Pancreas (tissue), 10 donors: ENCODE data around the gene ZBTB8OS. TPM values are rescaled to one million over a fixed set of nuclear protein-coding genes. Genes with fewer than 3 reads are reported as not detected.

Experiments used
- ATAC-seq, 4 donors: fragments of 200-7000 bp; cut with Tn5 transposase; one replicate each; pipeline versions ENCODE4 v1.8.0 to v1.9.1; 2020; ENCODE audit warnings: mild to moderate bottlenecking in 4 of 4, moderate library complexity in 4 of 4
- DNase-seq, 6 donors: peaks; one replicate each; pipeline ENCODE4 v3.0.0-alpha.2; 2020
- FAIRE-seq: peaks from 2 replicates; lab custom pipeline; 2012; peaks lifted over from hg19 to GRCh38; lab: Jason Lieb, UNC
- H3K27ac ChIP-seq, 4 donors: fragments of 200-600 bp; sonication (generic); 1 replicate in 3 of 4; 2 replicates in 1 of 4; pipeline versions ENCODE4 v1.5.0 to v1.8.0; 2020
- H3K27me3 ChIP-seq, 4 donors: fragments of 200-600 bp; one replicate each; pipeline ENCODE4 v1.8.0; 2021
- H3K36me3 ChIP-seq, 3 donors: fragments of 200-600 bp; sonication (generic) in 1 of 3; one replicate each; pipeline versions ENCODE4 v1.5.0 to v1.8.0; 2020 to 2021
- H3K4me1 ChIP-seq, 3 donors: fragments of 200-600 bp; one replicate each; pipeline ENCODE4 v1.8.0; 2021
- H3K4me3 ChIP-seq, 4 donors: fragments of 200-600 bp; sonication (generic) in 2 of 4; one replicate each; pipeline versions ENCODE4 v1.5.0 to v1.8.0; 2020 to 2021
- H3K9me3 ChIP-seq, 4 donors: fragments of 200-600 bp; one replicate each; pipeline ENCODE4 v1.8.0; 2021
- WGBS, 2 donors: extraction: QIAGEN DNeasy Blood & Tissue Kit; methylation state at CpG; one replicate each; pipeline ENCODE4 v1.1.7; 2013; 5-methylcytosine and 5-hydroxymethylcytosine counted together
- intact Hi-C, 3 donors: fragments of 100-400 bp; cut with DNase I; formaldehyde crosslinking; loops; one replicate each; pipeline versions ENCODE4 v1.11.1 to v1.14.2; 2022
- polyA plus RNA-seq, 2 donors: library from polyadenylated mRNA; stranded (reverse); fragments of 200-250 nt; gene quantifications; one replicate each; pipeline ENCODE4 v1.2.3, GENCODE V29; 2013
- total RNA-seq, 6 donors: library from RNA; stranded (reverse); fragmentation: NEBNext Ultra II Directional in 4 of 6; extraction: Animal tissue kit (Norgen Biotek cat#: 25700) in 4 of 6; gene quantifications; one replicate each; pipeline versions ENCODE4 v1.2.1 to v1.2.4, GENCODE V29; 2021 to 2023
- TF ChIP-seq, protein P1 (sequence below), 4 donors: fragments of 200-600 bp; sonication (generic) in 3 of 4; IDR thresholded peaks; one replicate each; pipeline versions ENCODE4 v1.5.0 to v1.8.0; 2021; ENCODE audit warnings: antibody characterized with exemption in 4 of 4
- donor health status: healthy with polysubstance abuse.
- donor health status: DM: no; HTN: no; CAD: no; lungs with moderate emphysema.
- donor health status: DM: no; HTN: no; CAD: no.
- donor health status: control.
- donor health status: control.
- donor health status: Bipolar disorder and iron deficiency.
- donor health status: DM: yes; HTN: yes; CAD: no.
- donor health status: DM: no; HTN: no; CAD: no.
- donor health status: DM: no; HTN: no; CAD: no.
- donor health status: DM: yes; HTN: yes; CAD: no.

The ZBTB8OS gene
- total and polyA plus RNA-seq, 8 donors = 11.6 to 37.0 (median 18.3) TPM

DNA sequence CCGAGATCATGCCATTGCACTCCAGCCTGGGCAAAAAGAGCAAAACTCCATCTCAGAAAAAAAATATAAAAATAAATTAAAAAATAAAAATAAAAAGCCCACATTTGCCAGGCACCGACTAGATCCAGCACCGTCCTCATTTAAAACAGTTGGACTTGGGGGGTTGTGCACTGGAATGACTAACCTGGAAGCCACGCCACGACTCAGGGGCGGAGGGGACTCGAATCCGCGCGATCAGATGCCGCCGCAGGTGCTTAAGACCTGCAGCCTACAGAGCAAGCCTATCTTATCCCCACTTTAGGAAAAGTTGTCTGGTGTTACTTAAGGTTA, 38.5 kb downstream of the ZBTB8OS start:
- no peak for DNase-seq
- Histone ChIP-seq H3K4me3 (peak overlapping the region; percentile 11 to 50 (median 32)), H3K9me3 (no peaks in the 10 kb centered on the region), H3K4me1 (no peaks in the 10 kb centered on the region), H3K36me3 (no peaks in the 10 kb centered on the region), H3K27ac (no peak overlapping the region), H3K27me3 (no peaks in the 10 kb centered on the region)
- no peak for ATAC-seq
- FAIRE-seq = no peak
- WGBS, 2 donors = 7 to 8% methylated on average over 12 of the region's 12 CpGs
- intact Hi-C loops = no loop called here
- TF ChIP-seq, protein P1, sequence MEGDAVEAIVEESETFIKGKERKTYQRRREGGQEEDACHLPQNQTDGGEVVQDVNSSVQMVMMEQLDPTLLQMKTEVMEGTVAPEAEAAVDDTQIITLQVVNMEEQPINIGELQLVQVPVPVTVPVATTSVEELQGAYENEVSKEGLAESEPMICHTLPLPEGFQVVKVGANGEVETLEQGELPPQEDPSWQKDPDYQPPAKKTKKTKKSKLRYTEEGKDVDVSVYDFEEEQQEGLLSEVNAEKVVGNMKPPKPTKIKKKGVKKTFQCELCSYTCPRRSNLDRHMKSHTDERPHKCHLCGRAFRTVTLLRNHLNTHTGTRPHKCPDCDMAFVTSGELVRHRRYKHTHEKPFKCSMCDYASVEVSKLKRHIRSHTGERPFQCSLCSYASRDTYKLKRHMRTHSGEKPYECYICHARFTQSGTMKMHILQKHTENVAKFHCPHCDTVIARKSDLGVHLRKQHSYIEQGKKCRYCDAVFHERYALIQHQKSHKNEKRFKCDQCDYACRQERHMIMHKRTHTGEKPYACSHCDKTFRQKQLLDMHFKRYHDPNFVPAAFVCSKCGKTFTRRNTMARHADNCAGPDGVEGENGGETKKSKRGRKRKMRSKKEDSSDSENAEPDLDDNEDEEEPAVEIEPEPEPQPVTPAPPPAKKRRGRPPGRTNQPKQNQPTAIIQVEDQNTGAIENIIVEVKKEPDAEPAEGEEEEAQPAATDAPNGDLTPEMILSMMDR (IDR thresholded peaks at IDR 0.05) = no peak

DNA sequence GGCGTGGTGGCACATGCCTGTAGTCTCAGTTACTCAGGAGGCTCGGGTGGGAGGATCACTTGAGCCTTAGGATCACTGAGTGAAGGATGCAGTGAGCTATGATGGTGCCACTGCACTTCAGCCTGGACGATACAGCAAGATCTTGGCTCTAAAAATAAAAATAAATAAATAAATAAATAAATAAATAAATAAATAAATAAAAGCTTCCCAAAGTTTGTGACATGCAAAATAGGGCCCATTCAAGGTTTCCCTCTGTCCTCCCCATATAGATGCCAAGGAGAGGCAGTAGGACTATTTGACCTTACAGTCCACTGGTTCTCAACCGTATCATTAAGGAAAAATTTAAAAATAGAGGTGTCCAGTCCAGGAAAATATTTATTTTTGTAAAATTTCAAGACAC, 41.2 kb downstream of the ZBTB8OS start:
- H3K4me1 ChIP-seq = no peaks in the 10 kb centered on the region
- H3K27me3 ChIP-seq = no peaks in the 10 kb centered on the region
- H3K36me3 ChIP-seq = no peaks in the 10 kb centered on the region
- no peaks in the 10 kb centered on the region for H3K9me3 ChIP-seq
- no peak overlapping the region for H3K27ac ChIP-seq
- no peak for ATAC-seq
- no peak overlapping the region for H3K4me3 ChIP-seq
- FAIRE-seq = no peak
- TF ChIP-seq, protein P1 (IDR thresholded peaks at IDR 0.05) = no peak
- 83 to 85% methylated on average over 4 of the region's 4 CpGs for WGBS, 2 donors
- intact Hi-C loops = no loop called here
- DNase-seq = no peak

DNA sequence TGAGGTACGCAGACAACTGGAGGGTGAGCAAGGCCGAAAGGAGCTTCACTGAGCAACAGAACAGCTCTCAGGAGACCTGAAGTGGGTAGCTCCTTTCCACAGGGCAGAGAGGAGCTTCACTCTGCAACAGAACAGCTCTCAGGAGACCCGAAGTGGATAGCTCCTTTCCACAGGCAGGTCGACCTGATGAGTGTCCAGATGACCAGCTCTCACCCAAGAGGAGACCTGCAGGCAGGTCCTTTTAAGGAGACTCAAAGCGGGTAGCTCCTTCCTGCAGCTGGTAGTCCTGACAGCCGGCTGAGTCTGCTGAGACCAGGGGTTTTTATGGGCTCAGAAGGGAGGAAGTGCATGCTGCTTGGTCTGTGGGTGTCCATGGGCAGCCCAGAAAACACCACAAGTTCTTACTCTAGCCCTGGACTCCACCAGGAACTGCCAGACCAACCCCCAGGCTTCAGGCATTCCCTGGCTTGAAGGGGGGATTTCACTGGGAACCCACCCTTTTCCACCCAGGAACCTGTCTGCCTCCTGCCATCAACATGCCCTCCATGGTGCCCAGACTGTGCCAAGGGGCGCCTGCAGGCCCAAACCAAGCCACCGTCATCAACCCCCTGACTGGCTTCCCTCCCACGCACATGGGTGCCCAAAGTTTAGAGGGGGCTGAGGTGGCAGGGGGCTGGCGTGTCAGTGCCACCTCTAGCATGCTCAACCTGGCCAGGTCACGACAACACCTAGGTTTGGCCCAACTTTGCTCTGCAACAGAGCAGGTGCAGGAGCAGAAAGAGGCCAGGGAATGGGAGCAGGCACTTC, 43.6 kb downstream of the ZBTB8OS start:
- Histone ChIP-seq H3K27me3 (no peaks in the 10 kb centered on the region), H3K9me3 (no peaks in the 10 kb centered on the region), H3K36me3 (peaks cover 0 to under 1% (median 0%) of the 10 kb centered on the region in 3 donors), H3K27ac (no peak overlapping the region), H3K4me1 (no peaks in the 10 kb centered on the region), H3K4me3 (no peak overlapping the region)
- FAIRE-seq (no peak), ATAC-seq (no peak), DNase-seq (peak in 1 of 6 donors; percentile 46)
- TF ChIP-seq, protein P1 (IDR thresholded peaks at IDR 0.05) = no peak
- 87 to 93% methylated on average over 11 of the region's 11 CpGs for WGBS, 2 donors
- intact Hi-C loops = no loop called here

DNA sequence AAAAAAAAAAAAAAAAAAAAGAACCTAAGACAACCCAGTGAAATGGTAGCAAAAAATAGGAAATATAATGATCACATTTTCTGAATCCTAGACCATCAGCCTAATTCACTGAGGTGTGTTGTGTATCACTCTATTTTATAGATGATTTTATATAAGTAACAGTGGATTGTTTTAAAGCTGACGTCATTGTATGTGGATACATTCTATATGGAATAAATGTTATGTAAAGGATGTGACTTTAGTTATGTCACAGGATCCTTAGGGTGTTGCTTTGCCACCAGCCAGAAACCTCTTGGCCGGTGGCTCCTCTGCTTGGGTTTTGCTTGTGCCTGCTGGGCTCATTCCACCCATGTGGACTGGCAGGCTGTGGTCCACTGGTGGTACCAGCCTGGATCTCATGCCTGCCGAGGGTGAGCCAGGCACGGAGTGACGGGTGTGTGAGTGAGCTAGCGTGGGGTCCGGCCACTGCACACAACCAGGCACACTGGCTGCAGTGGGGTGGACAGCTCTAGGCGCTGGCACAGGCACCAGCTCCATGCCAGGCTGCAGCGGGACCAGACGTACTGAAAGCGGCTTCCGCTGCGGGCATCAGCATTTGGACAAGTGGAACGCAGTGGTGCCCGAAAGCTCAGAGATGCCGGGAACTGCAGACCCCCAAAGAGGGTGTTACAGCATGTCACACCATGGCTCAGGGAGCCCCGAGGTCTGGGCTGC, 44.5 kb downstream of the ZBTB8OS start:
- H3K27ac ChIP-seq = no peak overlapping the region
- H3K9me3 ChIP-seq = no peaks in the 10 kb centered on the region
- H3K4me1 ChIP-seq = no peaks in the 10 kb centered on the region
- TF ChIP-seq, protein P1 (IDR thresholded peaks at IDR 0.05) = no peak
- DNase-seq = peak in 1 of 6 donors; percentile 53
- no peak for FAIRE-seq
- 95 to 97% methylated on average over 17 of the region's 17 CpGs for WGBS, 2 donors
- no peak for ATAC-seq
- H3K36me3 ChIP-seq = peaks cover 0 to 3% (median 0%) of the 10 kb centered on the region in 3 donors
- H3K27me3 ChIP-seq = no peaks in the 10 kb centered on the region
- intact Hi-C loops = no loop called here
- H3K4me3 ChIP-seq = no peak overlapping the region
